Kasumi-1 (cell line): ENCODE measurements around the gene CPHXL.

ENCODE experiments used
- DNase-seq, 2 experiments: peaks; one replicate each; lab custom pipeline; 2025; lab: John Stamatoyannopoulos, UW

Gene CPHXL

GRCh38 chr16:75701361-75701760 lies 24.9 kb downstream of the CPHXL start, which contains the start of gene DUXB:
Gene DUXB, minus strand, starts transcription at chr16:75701461. Its CDS starts 43 bp downstream, at chr16:75701418.
- DNase-seq, result no peak

GRCh38 chr16:75697571-75697970 lies 28.7 kb downstream of the CPHXL start:
- DNase-seq, result no peak

GRCh38 chr16:75695708-75696107 lies 30.6 kb downstream of the CPHXL start:
- DNase-seq, result no peak

- no peak for DNase-seq
Observed at GRCh38 chr16:75687361-75687760, 38.9 kb downstream of the CPHXL start.

GRCh38 chr16:75682308-75682707 lies 44.0 kb downstream of the CPHXL start:
- no peak for DNase-seq

- no peak for DNase-seq
Observed at GRCh38 chr16:75679366-75679765, 46.9 kb downstream of the CPHXL start.

GRCh38 chr16:75676909-75677308 lies 49.4 kb downstream of the CPHXL start, which contains the start of gene CPHXL2:
Gene CPHXL2, minus strand, starts transcription at chr16:75677009. Its CDS starts 10 bp downstream, at chr16:75676999.
- DNase-seq, result no peak

GRCh38 chr16:75667503-75667902 lies 58.8 kb downstream of the CPHXL start:
- no peak for DNase-seq
